Thymus (tissue), 11 donors: Measurements from ENCODE around the gene RANBP9. TPM values are rescaled to one million over a fixed set of nuclear protein-coding genes. Genes with fewer than 3 reads are reported as not detected.
A peak's percentile ranks its signal among the peaks of the same experiment; 100 is the strongest.

ENCODE experiments used
- DNase-seq, 9 donors: peaks; one replicate each; pipeline ENCODE4 v3.0.0-alpha.2; 2013; ENCODE audit warnings: low spot score in 9 of 9, low read depth in 6 of 9, missing footprints in 1 of 9
- H3K27ac ChIP-seq, 2 donors: one replicate each; pipeline ENCODE4 v1.5.1; 2013; ENCODE audit warnings: control low read depth in 1 of 2, low read depth in 1 of 2, low read length in 1 of 2, mild to moderate bottlenecking in 1 of 2, moderate library complexity in 1 of 2
- H3K27me3 ChIP-seq, 2 donors: one replicate each; pipeline ENCODE4 v1.5.1; 2013; ENCODE audit warnings: low read length in 1 of 2; ENCODE audit not compliant: control insufficient read depth in 2 of 2, insufficient read depth in 1 of 2
- H3K36me3 ChIP-seq, 2 donors: one replicate each; pipeline ENCODE4 v1.5.1; 2013; ENCODE audit warnings: low read length in 1 of 2, mild to moderate bottlenecking in 1 of 2, moderate library complexity in 1 of 2; ENCODE audit not compliant: control insufficient read depth in 2 of 2, insufficient read depth in 2 of 2
- H3K4me1 ChIP-seq, 2 donors: one replicate each; pipeline ENCODE4 v1.5.1; 2013; ENCODE audit warnings: low read length in 2 of 2; ENCODE audit not compliant: control insufficient read depth in 2 of 2, insufficient read depth in 2 of 2
- H3K4me3 ChIP-seq, 2 donors: one replicate each; pipeline ENCODE4 v1.5.1; 2013; ENCODE audit warnings: low read length in 2 of 2, control low read depth in 1 of 2, mild to moderate bottlenecking in 1 of 2
- H3K9me3 ChIP-seq, 2 donors: one replicate each; pipeline ENCODE4 v1.5.1; 2013; ENCODE audit warnings: low read length in 1 of 2, mild to moderate bottlenecking in 1 of 2; ENCODE audit not compliant: control insufficient read depth in 2 of 2, insufficient read depth in 1 of 2
- WGBS: extraction: QIAGEN DNeasy Blood & Tissue Kit; methylation state at CpG from one replicate; pipeline ENCODE4 v1.1.7; 2013; 5-methylcytosine and 5-hydroxymethylcytosine counted together
- polyA plus RNA-seq: library from polyadenylated mRNA; stranded (reverse); fragments of 200-250 nt; gene quantifications from one replicate; pipeline ENCODE4 v1.2.3, GENCODE V29; 2013
- total RNA-seq: library from RNA; stranded (reverse); fragments of 120-200 nt; gene quantifications from one replicate; pipeline ENCODE4 v1.2.4, GENCODE V29; 2013
- donor health status: healthy.

The RANBP9 gene
- total and polyA plus RNA-seq, 2 donors: 23.4 to 37.9 TPM

- H3K36me3 ChIP-seq: peaks cover 13 to 71% of the 10 kb centered on the region in 2 donors
- no peaks in the 10 kb centered on the region for H3K27me3 ChIP-seq
- no peak overlapping the region for H3K4me3 ChIP-seq
- no peaks in the 10 kb centered on the region for H3K9me3 ChIP-seq
- no peak overlapping the region for H3K27ac ChIP-seq
- WGBS: 97% methylated on average over 2 of the region's 2 CpGs
- DNase-seq: no peak
- H3K4me1 ChIP-seq: no peaks in the 10 kb centered on the region
Observed at GRCh38 chr6:13633343-13633742, 78.3 kb downstream of the RANBP9 start.

GRCh38 chr6:13630499-13630898 is 81.1 kb downstream of the RANBP9 start:
- DNase-seq: no peak
- Histone ChIP-seq H3K36me3 (peaks cover 18 to 72% of the 10 kb centered on the region in 2 donors), H3K27me3 (no peaks in the 10 kb centered on the region), H3K27ac (no peak overlapping the region), H3K4me1 (no peaks in the 10 kb centered on the region), H3K9me3 (no peaks in the 10 kb centered on the region), H3K4me3 (no peak overlapping the region)
- WGBS: 94% methylated on average over 1 of the region's 1 CpG

DNA sequence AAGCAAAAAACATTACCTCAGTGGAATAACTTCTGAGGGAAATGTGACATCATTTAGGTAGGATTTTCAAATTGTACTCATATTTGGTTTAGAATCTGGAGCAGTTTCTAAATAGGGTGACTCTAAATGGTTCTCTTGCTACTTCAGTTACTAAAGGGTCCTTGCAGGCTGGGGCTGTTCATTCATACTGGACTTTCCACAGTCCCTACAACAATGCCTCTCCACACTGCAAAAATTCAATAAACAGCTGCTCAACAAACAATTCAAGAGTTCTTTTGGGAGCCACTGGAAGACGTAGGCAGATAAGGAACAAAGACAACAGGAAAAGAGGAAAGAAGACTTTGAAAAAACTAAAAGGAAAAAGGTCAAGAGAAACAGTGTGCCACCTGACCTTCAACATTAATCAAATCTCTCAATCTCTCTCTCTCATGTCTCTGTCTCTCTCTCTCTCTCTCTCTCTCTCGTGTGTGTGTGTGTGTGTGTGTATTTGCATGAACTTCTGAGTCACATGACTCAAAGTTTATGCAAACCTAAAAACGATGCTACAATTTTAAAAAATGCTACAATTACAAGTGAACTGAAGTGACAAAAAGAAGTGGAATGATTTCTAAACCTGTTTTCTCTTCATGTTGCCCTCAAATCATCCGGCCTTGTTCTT is 82.0 kb downstream of the RANBP9 start:
- no peaks in the 10 kb centered on the region for H3K9me3 ChIP-seq
- DNase-seq: no peak
- WGBS: 89% methylated on average over 4 of the region's 4 CpGs
- H3K4me1 ChIP-seq: no peaks in the 10 kb centered on the region
- H3K36me3 ChIP-seq: peaks cover 23 to 80% of the 10 kb centered on the region in 2 donors
- no peaks in the 10 kb centered on the region for H3K27me3 ChIP-seq
- no peak overlapping the region for H3K27ac ChIP-seq
- no peak overlapping the region for H3K4me3 ChIP-seq

DNA sequence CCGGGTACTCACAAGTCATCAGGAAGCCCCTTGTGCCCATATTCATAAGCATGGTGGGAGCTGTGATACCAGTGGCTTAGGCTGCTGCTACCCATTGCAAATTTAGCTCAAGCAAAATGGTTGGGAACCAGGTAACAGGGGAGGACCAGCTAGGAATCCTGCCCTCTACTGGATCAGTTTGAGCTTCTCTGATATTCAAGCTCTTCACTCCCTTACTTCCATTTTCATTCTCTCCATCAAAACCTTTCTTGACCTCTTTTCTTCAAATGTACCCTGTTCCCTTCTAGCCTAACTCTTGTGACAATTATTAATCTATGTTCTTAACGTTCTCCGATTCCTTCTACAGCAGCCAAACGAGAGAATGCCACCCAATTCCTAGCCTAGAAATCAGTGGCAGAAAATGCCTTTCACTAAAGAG is 86.8 kb downstream of the RANBP9 start:
- DNase-seq: peak in 6 of 9 donors; percentile 14 to 60 (median 20)
- Histone ChIP-seq H3K9me3 (no peaks in the 10 kb centered on the region), H3K36me3 (peaks cover 21 to 86% of the 10 kb centered on the region in 2 donors), H3K27ac (no peak overlapping the region), H3K4me1 (no peaks in the 10 kb centered on the region), H3K4me3 (no peak overlapping the region), H3K27me3 (no peaks in the 10 kb centered on the region)
- 94% methylated on average over 4 of the region's 4 CpGs for WGBS

GRCh38 chr6:13617066-13617465 is 94.6 kb downstream of the RANBP9 start:
- Histone ChIP-seq H3K27ac (no peak overlapping the region), H3K36me3 (peaks cover 15 to 48% of the 10 kb centered on the region in 2 donors), H3K4me1 (peaks cover 12 to 21% of the 10 kb centered on the region in 2 donors), H3K27me3 (no peaks in the 10 kb centered on the region), H3K4me3 (no peak overlapping the region), H3K9me3 (no peaks in the 10 kb centered on the region)
- WGBS: 91% methylated on average over 2 of the region's 2 CpGs
- no peak for DNase-seq

DNA sequence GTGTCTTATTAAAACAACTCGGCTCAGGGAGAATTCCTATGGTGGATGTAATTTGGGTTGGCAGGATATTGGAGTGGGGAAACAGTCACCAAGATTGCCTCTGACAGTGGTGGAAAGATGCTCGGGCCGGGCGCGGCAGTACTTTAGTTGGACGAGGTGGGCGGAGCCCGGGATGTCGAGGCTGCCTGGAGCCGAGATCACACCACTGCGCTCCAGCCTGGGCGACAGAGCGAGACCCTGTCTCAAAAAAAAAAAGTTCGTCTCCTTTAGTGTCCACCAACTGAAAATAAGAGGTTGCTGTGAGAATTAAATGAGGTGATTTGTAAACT is 95.9 kb downstream of the RANBP9 start:
- peak overlapping the region; percentile 91 to 93 for H3K27ac ChIP-seq
- H3K4me3 ChIP-seq: peak overlapping the region; percentile 89 to 97
- H3K27me3 ChIP-seq: no peaks in the 10 kb centered on the region
- no peaks in the 10 kb centered on the region for H3K9me3 ChIP-seq
- peak in 3 of 9 donors; percentile 22 to 27 (median 27) for DNase-seq
- H3K36me3 ChIP-seq: peaks cover 10 to 36% of the 10 kb centered on the region in 2 donors
- peaks cover 12 to 24% of the 10 kb centered on the region in 2 donors for H3K4me1 ChIP-seq
- under 1% methylated on average over 14 of the region's 14 CpGs for WGBS

DNA sequence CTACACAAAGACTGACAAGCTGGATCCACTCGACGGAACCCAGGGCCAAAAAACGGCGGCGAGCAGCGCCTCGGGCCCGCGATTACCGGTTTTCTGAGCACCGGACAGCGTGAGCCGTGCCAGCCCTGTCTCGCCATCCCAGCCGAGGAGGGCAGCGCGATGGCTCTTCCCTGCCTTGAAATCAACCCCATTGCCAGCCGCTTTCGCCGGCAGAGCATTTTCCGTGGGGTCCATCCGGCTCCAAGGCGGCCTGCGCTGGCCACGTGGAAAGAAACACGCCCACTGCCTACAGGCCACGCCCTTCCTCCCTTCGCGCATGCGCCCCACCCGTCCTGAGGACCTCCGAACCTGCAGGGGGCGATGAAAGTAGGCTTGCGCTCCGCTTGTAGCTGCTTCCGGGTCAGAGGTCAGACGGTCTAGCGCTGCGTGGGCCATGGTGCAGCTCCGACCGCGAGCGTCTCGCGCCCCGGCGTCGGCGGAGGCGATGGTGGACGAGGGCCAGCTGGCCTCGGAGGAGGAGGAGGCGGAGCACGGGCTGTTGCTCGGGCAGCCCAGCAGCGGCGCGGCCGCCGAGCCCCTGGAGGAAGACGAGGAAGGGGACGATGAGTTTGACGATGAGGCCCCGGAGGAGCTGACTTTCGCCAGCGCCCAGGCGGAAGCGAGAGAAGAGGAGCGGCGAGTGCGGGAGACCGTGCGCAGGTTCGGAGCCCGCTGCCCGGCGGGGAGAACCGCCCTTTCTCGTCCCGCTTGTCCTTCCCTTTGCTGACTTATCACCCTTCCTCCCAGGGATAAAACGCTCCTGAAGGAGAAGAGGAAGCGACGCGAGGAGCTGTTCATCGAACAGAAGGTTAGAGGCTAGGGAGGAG is 96.5 kb downstream of the RANBP9 start, which contains the start of gene NOL7:
Gene NOL7 (plus strand): TSS at position 410 of the 866 bp plus-strand sequence. CDS start 24 bp downstream, at position 434.
- Histone ChIP-seq H3K4me1 (peaks cover 12 to 24% of the 10 kb centered on the region in 2 donors), H3K36me3 (peaks cover 9 to 31% of the 10 kb centered on the region in 2 donors), H3K9me3 (no peaks in the 10 kb centered on the region), H3K4me3 (peak within 1 kb of the TSS; percentile 89 to 97), H3K27ac (peak within 1 kb of the TSS; percentile 91 to 93), H3K27me3 (no peaks in the 10 kb centered on the region)
- under 1% methylated on average over 85 of the region's 85 CpGs for WGBS
- peak; percentile 96 to 100 (median 98) for DNase-seq

DNA sequence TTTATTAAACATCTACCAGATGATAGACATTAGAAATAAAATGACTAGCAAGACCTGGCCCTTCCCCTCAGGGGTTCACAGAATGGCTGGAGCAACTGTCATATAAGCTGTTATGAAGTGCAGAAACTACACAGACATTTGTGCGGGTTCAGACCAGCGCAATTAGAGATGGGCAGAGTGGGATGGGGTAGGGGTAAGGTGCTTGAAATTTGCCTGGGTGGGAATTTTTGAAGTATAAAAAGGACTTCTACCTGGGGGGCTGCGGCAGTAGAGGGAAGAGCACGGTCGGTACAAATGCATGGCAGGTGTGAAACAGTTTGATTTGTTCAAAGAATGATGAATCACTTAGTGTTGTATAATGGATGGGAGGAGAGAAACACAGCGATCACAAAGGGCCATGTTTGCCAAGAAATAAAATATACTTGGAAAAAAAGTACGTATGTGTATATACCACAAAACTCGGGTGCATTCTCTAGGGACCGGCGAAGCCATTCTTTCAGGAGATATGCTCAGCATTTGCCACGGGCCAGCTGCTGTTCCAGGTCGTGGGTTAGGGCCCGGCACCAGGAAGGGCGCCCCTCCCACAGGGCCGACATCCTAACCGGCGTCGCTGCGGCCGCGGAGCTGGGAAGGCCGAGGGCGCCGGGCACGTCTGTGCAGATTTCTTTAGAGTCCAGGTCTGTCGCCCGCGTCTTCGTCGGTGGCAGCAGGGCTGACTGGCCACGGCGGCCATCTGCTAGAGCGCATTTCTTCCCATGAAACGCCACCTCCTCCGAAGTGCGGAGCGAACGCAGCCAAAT is 97.3 kb downstream of the RANBP9 start:
- Histone ChIP-seq H3K9me3 (no peaks in the 10 kb centered on the region), H3K4me1 (peaks cover 12 to 24% of the 10 kb centered on the region in 2 donors), H3K27ac (peak overlapping the region; percentile 91 to 93), H3K4me3 (peak overlapping the region; percentile 89 to 97), H3K36me3 (peaks cover 9 to 22% of the 10 kb centered on the region in 2 donors), H3K27me3 (no peaks in the 10 kb centered on the region)
- peak in 3 of 9 donors; percentile 7 to 15 (median 8) for DNase-seq
- 7% methylated on average over 38 of the region's 38 CpGs for WGBS
